ENCODE data around the gene MDFI. TPM values are rescaled to one million over a fixed set of nuclear protein-coding genes. Genes with fewer than 3 reads are reported as not detected.

The MDFI gene
- total and polyA plus RNA-seq, 2 experiments from 2014 or later: 2.8 to 51.4 TPM

- H3K9me3 Mint-ChIP-seq: no peaks in the 10 kb centered on the region; the same call in 2 of the 3 replicates
- DNase-seq (ENCODE audit: low spot score) (no peak), ATAC-seq (no peak)
- Histone ChIP-seq H3K4me3 (no peak overlapping the region), H2AFZ (no peak overlapping the region), H3K27ac (ENCODE audit: low read depth) (no peak overlapping the region), H3K79me2 (replicated peaks; ENCODE audit: insufficient read depth) (no peaks in the 10 kb centered on the region), H3K36me3 (ENCODE audit: insufficient read depth) (no peaks in the 10 kb centered on the region), H3K4me1 (ENCODE audit: insufficient read depth) (peaks cover 23% of the 10 kb centered on the region), H3K27me3 (ENCODE audit: insufficient read depth) (peaks cover 10% of the 10 kb centered on the region), H3F3A (replicated peaks; ENCODE audit: low read depth) (peaks cover 5% of the 10 kb centered on the region; the same call in 1 of the 2 replicates), H3K4me2 (no peak overlapping the region), H3K9me2 (ENCODE audit: insufficient read depth) (no peaks in the 10 kb centered on the region), H4K20me1 (replicated peaks; ENCODE audit: insufficient read depth) (no peaks in the 10 kb centered on the region)
- H3K36me3 Mint-ChIP-seq (ENCODE audit: low read depth): no peaks in the 10 kb centered on the region
- peaks cover 36% of the 10 kb centered on the region for H3K4me1 Mint-ChIP-seq
- no peak overlapping the region for H3K27ac Mint-ChIP-seq
- no peak for TF ChIP-seq ZNF114 (CRISPR knock-in tag; IDR thresholded peaks at IDR 0.05)
- TF ChIP-seq ZNF462 (CRISPR knock-in tag; IDR thresholded peaks at IDR 0.05): no peak
- TF ChIP-seq STAT1 (IDR thresholded peaks at IDR 0.05; ENCODE audit: unreplicated experiment): no peak
- TF ChIP-seq EZH2 (IDR thresholded peaks at IDR 0.05; ENCODE audit: low read depth, unreplicated experiment): no peak
- no peak for TF ChIP-seq JUNB (IDR thresholded peaks at IDR 0.05; ENCODE audit: unreplicated experiment)
- TF ChIP-seq EZH2phosphoT487 (IDR thresholded peaks at IDR 0.05; ENCODE audit: unreplicated experiment): no peak
- no peak for TF ChIP-seq REST (IDR thresholded peaks at IDR 0.05; ENCODE audit: unreplicated experiment)
- no peak for TF ChIP-seq CTCF (conservative IDR thresholded peaks at IDR 0.05; ENCODE audit: low read depth in 2 of 2)
- TF ChIP-seq POLR2AphosphoS5 (IDR thresholded peaks at IDR 0.05; ENCODE audit: low read depth): no peak
- TF ChIP-seq ZNF331 (CRISPR knock-in tag; IDR thresholded peaks at IDR 0.05; ENCODE audit: low read depth): no peak
- no peak for TF ChIP-seq NANOG (IDR thresholded peaks at IDR 0.05; ENCODE audit: borderline replicate concordance)
- TF ChIP-seq ETS1 (IDR thresholded peaks at IDR 0.05): no peak
- TF ChIP-seq CREB1 (CRISPR knock-in tag; IDR thresholded peaks at IDR 0.05; ENCODE audit: low read depth): no peak
- H3K4me3 Mint-ChIP-seq: no peak overlapping the region; the same call in 2 of the 3 replicates
- H3K27me3 Mint-ChIP-seq (ENCODE audit: insufficient read depth, low read depth, poor library complexity): peaks cover 46% of the 10 kb centered on the region
Measured at GRCh38 chr6:41604006-41604405, 34.3 kb upstream of the MDFI start.
